Measurements from ENCODE around the gene CFAP47.

DNA sequence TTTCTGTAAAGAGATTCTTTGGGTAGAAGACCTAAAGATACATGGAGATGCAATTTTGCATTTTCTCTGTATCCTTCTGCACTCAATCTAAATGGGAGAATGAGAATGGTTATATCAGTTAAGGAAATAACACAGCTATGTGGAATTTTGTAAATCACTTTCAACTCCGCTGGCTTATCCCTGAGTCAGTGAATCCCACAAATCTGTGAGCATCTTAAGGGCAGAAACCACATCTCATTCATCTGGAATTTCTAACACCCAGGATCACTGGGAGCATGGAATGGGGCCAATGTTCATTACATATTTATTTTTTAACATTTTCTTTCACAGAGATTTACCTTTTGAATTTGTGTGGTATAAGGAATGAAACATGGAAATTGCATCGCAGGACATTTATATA lies 167.8 kb downstream of the CFAP47 start:
- no peak for TF ChIP-seq ZNF274 (IDR thresholded peaks at IDR 0.05; ENCODE audit: borderline replicate concordance, low read depth, low read length)
- TF ChIP-seq, protein P1, sequence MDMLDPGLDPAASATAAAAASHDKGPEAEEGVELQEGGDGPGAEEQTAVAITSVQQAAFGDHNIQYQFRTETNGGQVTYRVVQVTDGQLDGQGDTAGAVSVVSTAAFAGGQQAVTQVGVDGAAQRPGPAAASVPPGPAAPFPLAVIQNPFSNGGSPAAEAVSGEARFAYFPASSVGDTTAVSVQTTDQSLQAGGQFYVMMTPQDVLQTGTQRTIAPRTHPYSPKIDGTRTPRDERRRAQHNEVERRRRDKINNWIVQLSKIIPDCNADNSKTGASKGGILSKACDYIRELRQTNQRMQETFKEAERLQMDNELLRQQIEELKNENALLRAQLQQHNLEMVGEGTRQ (CRISPR knock-in tag; IDR thresholded peaks at IDR 0.05), result no peak
- no peak for TF ChIP-seq RFX5 (IDR thresholded peaks at IDR 0.05; ENCODE audit: low read depth, low read length)
- no peak for TF ChIP-seq DMBX1 (CRISPR knock-in tag; IDR thresholded peaks at IDR 0.05; ENCODE audit: borderline replicate concordance)
- TF ChIP-seq RERE (CRISPR knock-in tag; IDR thresholded peaks at IDR 0.05; ENCODE audit: borderline replicate concordance), result no peak
- TF ChIP-seq E2F4 (CRISPR knock-in tag; IDR thresholded peaks at IDR 0.05; ENCODE audit: low read depth), result no peak

Data from K562 (cell line).